Stimulated activated effector memory CD8-positive, alpha-beta T cell treated with anti-CD3 and anti-CD28 coated beads, Interleukin-12 subunit alpha, Interleukin-12 subunit beta, amount 100 ng/mL, for 72 hours (primary cell): ENCODE measurements around the gene PLCB1.
"Not testable (repeated sequence)": the region's sequence is repeated elsewhere in the genome, so short reads cannot be mapped to it uniquely, and the experiment has no call there.

Source experiments
- ATAC-seq: fragments of 150-1000 bp; cut with Tn5 transposase; 2 replicates; pipeline ENCODE4 v1.10.0; 2021
- DNase-seq, 2 donors: peaks; one replicate each; pipeline ENCODE4 v3.0.0; 2021 to 2022; ENCODE audit warnings: low spot score in 2 of 2
- H3K27ac Mint-ChIP-seq: one replicate; pipeline ENCODE4 v1.8.0; 2022; ENCODE audit warnings: mild to moderate bottlenecking, mixed read lengths
- H3K36me3 Mint-ChIP-seq: one replicate; pipeline ENCODE4 v1.8.0; 2022; ENCODE audit warnings: mild to moderate bottlenecking, mixed read lengths
- H3K4me1 Mint-ChIP-seq: one replicate; pipeline ENCODE4 v1.8.0; 2022; ENCODE audit warnings: mixed read lengths
- H3K4me3 Mint-ChIP-seq: one replicate; pipeline ENCODE4 v1.8.0; 2022; ENCODE audit warnings: mild to moderate bottlenecking, mixed read lengths
- H3K9me3 Mint-ChIP-seq: one replicate; pipeline ENCODE4 v1.8.0; 2022; ENCODE audit warnings: mixed read lengths

The PLCB1 gene

DNA sequence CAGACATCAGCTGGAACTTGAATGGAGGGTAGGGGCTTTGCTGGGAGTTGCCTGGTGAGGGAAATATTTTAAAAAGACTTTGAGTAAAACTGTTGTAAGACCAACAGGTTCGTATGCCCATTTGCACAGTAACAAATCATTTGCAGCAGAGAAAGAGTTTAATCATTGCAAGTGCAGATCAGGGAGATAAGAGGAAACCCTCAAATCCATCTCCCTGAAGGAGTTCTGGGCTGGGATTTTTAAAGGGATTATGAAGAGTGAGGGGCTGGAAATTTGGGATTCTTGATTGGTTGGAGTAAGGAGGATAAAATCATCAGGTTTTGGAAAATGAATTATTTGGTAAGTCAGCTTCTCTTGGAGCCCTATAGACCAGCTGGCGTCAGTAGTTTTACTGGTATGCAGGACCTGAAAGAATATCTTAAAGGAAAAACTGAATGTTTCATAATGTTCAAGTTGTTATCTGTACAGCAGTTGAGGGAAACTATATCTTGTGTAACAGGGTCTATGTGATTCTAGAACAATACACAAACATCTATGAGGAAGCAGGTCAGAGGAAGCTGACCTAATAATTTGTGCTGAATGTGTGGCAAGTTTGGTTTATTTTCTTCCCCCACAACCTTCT, 295.5 kb downstream of the PLCB1 start:
- Mint-ChIP-seq H3K4me3 (no peak overlapping the region), H3K36me3 (no peaks in the 10 kb centered on the region), H3K4me1 (peaks cover 36% of the 10 kb centered on the region), H3K9me3 (no peaks in the 10 kb centered on the region), H3K27ac (no peak overlapping the region)
- DNase-seq (no peak), ATAC-seq (no peak)

DNA sequence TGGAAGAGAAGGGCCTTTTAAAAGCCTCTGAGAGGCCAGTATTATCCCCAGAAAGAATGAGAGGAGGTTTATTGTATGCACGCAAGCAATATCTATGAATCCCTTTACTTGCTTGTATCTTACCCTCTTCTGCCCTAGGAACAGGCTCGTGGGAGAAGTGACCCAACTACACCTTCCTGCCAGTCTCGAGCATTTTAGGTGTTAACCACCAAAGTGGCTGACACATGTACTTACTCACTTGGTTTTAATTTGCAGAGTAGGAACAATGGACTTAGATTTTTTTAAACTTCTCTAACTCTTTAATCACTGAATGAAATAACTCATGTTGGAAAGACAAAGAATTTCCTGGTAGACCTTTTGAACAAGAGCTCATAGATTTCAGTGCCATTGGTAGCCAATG, 296.9 kb downstream of the PLCB1 start:
- Mint-ChIP-seq H3K9me3 (no peaks in the 10 kb centered on the region), H3K36me3 (no peaks in the 10 kb centered on the region), H3K4me3 (no peak overlapping the region), H3K4me1 (peaks cover 32% of the 10 kb centered on the region), H3K27ac (peak overlapping the region; percentile 29)
- DNase-seq: peak in 1 of 2 donors; percentile 5
- ATAC-seq: peak; percentile 100

DNA sequence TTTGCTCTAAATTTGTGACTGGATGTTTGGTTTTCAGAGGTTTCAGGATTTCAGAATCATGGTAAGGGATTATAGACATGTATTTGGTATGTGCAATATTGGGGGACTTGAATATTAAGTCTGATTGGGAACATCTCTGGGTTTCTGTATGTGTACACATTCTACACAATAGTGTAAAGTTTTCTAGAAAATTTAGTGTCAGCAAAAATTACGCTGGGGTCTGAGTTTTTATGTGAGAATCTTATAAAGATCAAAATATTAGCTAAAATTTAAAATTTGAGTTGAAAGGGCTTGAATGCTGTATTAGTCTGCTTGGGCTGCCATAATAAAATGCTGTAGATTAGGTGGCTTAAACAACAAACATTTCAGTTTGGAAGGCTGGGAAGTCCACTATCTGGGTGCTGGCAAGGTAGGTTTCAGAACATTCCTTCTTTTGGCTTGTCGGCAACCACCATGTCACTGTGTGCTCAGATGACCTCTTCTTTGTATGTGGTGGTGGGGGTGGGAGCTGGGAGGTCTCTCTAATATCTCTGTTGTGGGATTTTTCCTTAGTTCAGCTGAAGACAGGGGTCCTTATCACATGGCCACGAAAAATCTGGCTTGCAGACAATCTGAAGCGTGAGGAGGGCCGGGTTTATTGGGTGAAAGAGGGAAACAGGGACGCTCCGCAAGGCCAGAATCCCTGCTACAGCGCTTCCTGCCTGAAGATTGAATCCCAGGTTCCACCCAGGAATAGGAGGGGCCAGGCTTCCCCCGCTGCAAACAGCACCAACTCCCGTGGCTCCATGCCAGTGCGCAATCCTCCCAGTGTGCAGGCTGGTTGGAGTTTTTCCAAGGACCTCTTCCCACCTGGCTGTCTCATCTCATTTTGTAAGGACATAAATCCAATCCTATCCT, 299.7 kb downstream of the PLCB1 start:
- no peaks in the 10 kb centered on the region for H3K36me3 Mint-ChIP-seq
- no peaks in the 10 kb centered on the region for H3K9me3 Mint-ChIP-seq
- H3K4me1 Mint-ChIP-seq: peaks cover 30% of the 10 kb centered on the region
- DNase-seq (no peak), ATAC-seq (no peak)
- H3K27ac Mint-ChIP-seq: no peak overlapping the region
- H3K4me3 Mint-ChIP-seq: no peak overlapping the region

DNA sequence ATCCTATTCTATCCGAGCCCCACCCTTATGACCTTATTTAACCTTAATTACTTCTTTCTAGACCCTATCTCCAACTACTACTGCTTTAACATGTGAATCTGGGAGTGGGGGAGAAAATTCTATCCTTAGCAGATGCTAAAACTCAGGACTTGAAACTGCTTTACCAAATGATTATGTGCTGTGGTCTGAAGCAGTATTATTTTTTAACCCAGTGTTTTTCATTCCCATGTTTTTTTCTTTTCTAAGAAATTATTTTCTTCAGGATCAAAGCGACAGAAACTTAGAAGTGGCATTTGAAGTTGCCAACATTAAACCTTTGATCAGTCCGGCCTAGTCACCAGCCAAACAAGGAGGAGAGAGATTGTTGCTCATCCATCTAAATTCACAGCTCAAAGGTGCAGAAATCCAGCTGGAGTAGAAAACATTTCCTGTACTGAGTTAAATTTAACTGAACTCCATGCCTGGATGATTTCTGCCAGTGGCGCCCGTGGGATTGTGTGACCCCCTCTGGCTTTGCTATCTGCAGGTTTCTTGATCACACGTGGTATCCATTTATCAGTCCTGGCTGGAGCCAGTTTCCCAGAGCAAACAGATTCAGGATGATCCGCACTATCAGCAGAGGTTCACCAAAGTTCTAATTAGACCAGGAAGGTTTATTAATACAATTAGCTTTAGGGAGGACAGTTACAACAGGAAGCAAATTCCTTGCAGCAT, 300.5 kb downstream of the PLCB1 start:
- no peak for ATAC-seq

DNA sequence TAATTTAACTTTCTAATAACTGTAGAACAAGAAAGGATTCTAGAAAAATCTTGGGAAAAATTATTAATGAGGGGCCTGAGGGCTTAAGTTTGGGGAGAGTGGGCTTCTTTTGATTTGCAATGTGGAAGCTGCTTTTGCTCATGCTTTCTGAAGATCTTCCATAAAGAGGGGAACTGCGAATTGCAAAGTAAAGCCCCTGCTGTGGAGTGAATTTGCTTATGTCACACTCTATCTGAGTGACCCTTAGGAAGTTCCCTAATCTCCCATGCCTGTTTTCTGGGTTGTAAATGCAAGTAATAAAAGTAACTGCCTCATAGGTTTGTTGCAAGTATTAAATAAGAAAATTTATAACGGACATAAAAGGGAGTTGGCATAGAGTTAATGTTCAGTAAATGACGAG, 301.2 kb downstream of the PLCB1 start:
- no peak for DNase-seq
- no peak for ATAC-seq
- Mint-ChIP-seq H3K27ac (no peak overlapping the region), H3K4me3 (no peak overlapping the region), H3K4me1 (peaks cover 20% of the 10 kb centered on the region), H3K36me3 (no peaks in the 10 kb centered on the region), H3K9me3 (no peaks in the 10 kb centered on the region)

More for the DNA sequence above, 300.5 kb downstream of the PLCB1 start:
- no peaks in the 10 kb centered on the region for H3K9me3 Mint-ChIP-seq
- peaks cover 25% of the 10 kb centered on the region for H3K4me1 Mint-ChIP-seq
- no peak for DNase-seq
- H3K36me3 Mint-ChIP-seq: no peaks in the 10 kb centered on the region
- no peak overlapping the region for H3K27ac Mint-ChIP-seq
- no peak overlapping the region for H3K4me3 Mint-ChIP-seq

DNA sequence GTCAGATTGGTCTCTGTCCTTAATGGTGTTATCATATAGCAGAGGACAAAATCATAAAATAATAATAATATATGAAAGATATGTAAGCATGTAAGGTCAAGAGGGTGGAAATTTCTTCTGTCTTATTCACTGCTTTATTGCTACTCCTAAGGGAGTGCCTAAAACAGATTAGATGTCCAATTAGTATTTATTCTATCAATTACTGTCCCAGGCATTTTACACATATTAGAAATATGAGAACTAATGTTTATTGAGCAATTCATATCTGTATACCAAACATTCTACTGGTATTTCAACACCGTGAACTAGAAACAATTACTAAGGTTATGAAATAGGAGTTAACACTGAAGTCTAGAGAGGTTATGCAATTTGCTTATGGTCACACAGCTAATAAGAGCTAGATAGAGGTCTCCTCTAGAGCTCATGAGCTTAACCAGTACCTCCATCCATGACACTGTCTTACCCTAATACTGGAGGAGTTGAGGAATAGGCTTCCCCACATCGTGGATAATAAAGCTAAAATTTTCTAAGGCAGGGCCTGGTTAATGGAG, 302.3 kb downstream of the PLCB1 start:
- ATAC-seq: no peak
- H3K9me3 Mint-ChIP-seq: no peaks in the 10 kb centered on the region
- no peak overlapping the region for H3K4me3 Mint-ChIP-seq
- no peak for DNase-seq
- no peak overlapping the region for H3K27ac Mint-ChIP-seq
- H3K4me1 Mint-ChIP-seq: peaks cover 9% of the 10 kb centered on the region
- H3K36me3 Mint-ChIP-seq: no peaks in the 10 kb centered on the region

DNA sequence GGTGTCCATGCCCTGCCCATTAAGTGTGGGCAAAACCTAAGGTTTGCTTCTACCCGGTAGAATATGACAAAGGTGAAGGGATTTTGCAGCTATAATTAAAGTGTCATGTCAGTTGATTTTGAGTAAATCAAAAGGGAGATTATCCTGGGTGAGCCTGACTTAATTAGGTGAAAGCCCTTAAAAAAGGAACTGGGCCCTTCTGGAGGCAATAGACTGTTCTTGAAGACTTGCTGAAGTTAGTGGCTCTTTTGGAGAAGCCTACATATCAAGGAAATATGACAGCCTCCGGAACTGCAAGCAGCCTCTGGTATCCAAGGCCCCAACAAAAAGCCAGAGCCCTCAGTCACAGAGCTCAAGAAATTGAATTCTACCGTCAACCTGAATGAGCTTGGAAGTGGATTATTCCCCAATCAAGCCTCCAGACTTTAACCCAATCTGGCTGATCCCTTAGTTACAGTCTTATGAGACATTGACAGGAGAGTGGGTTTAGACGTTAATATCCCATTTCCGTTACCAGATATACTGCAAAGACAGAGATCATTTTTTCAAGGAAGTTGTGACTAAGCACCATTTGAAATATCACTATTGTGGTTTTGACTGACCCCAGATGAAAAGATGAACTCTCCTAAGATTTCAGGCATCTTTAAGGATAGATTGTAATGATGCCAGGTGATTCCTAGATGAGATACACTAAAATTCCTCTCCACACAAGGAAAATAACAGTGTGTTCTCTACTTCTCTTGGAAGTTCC, 303.4 kb downstream of the PLCB1 start:
- Mint-ChIP-seq H3K36me3 (no peaks in the 10 kb centered on the region), H3K9me3 (no peaks in the 10 kb centered on the region), H3K4me1 (no peaks in the 10 kb centered on the region), H3K4me3 (no peak overlapping the region), H3K27ac (no peak overlapping the region)
- no peak for DNase-seq
- no peak for ATAC-seq

DNA sequence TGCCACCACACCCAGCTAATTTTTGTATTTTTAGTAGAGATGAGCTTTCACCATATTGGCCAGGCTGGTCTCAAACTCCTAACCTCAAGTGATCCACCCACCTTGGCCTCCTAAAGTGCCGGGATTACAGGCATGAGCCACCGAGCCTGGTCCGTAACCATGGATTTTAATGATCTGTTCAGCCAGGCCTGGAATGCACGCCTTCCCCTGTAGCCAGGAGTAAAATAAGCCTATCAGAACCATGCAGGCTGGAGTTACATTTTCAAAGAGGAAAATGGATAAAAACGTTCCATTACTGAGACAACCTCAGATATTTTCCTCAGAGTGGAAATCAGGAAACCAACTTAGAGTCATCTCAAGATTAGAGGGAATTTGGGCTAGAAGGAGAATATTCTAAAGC, 304.9 kb downstream of the PLCB1 start:
- H3K4me3 Mint-ChIP-seq, ATAC-seq, H3K4me1 Mint-ChIP-seq, H3K36me3 Mint-ChIP-seq, H3K9me3 Mint-ChIP-seq, DNase-seq, H3K27ac Mint-ChIP-seq: not testable (repeated sequence)

DNA sequence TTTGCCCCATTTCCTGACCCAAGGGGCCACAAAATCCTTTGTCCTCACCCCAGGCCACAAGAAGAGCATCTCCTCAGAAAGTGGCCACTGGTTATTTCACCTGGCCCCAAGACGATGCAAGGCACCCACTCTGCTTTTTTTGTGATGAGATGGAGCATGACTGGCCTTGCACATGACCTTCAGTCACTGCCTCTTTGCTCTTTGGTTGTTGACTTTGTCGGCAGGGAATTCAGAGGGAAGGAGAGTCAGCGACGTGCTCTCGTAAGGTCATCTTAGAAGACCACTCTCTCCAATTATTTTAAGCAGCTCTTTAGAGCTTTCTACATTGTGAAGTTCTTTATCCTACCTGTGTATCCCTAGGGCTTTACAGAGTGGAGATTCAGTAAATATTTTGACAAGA, 306.7 kb downstream of the PLCB1 start:
- Mint-ChIP-seq H3K36me3 (no peaks in the 10 kb centered on the region), H3K4me1 (no peaks in the 10 kb centered on the region), H3K9me3 (peaks cover 2% of the 10 kb centered on the region), H3K4me3 (no peak overlapping the region), H3K27ac (no peak overlapping the region)
- DNase-seq (no peak), ATAC-seq (no peak)

DNA sequence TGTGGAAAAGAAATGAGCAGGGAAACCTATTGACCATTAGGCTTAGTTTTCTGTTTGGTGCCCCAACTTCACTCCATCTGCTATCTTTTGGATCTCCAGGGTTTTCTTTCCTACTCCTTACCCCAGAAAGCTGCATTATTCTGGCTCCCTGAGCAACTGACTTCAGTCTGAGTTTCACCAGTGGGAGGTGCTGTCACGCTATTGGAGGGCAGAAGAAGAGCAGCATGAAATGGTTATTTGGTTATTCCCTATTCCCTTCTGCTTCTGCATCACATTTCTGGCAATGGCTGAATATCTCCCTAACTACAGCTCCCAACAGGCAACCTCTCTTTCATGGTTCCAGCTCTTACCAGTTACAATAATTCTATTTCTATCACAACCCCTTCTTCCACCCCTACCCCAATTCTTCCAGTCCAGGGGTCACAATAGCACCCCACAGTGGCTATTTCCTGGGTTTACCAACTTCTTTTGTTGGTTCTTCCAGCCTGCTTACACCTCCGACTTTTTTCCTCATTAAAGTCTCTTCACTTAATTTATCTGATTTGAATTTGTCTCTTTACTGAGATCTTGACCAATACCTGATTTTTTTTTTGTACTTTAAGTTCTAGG, 311.5 kb downstream of the PLCB1 start:
- Mint-ChIP-seq H3K36me3 (no peaks in the 10 kb centered on the region), H3K9me3 (peaks cover 4% of the 10 kb centered on the region), H3K27ac (no peak overlapping the region), H3K4me1 (no peaks in the 10 kb centered on the region), H3K4me3 (no peak overlapping the region)
- ATAC-seq (no peak), DNase-seq (no peak)

DNA sequence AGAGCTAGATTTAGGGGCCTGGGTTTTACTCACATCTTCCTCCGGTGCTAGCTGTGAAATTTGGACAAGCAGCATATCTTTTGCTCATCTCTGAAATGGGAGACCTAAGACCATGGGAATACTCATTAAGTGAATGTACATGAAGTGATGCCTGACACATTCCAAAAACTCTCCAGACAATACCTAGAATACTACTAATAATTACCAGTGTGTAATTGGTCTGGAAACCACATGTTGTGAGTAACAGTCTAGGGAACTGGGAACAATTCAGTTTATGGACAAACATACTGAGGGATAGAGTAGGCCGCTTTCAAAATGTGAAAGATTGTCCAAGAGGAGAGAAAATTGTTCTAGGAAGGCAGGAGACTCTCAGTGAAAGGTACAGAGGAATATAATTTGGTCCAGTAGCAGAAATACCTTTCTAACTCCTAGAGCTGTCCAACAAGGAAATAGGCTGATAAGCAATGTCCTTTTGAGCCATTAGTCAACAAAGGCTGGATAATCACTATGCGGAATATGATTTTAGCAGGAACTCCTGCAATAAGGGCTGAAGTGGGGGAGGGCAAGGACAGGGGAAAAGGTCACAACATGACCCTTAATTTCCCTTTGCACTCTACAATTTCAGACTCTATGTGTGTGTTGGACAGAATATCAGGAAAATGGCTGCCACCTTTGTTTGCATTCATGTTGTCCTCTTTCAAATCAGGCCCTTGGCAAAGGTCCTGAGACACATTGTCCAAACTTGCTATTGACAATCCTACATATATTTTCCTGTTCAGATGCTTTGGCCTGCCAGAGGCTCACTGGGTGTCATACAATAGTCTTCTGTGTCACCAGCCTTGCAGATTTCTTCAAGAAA, 315.4 kb downstream of the PLCB1 start:
- Mint-ChIP-seq H3K36me3 (no peaks in the 10 kb centered on the region), H3K27ac (no peak overlapping the region), H3K4me3 (no peak overlapping the region), H3K9me3 (peaks cover 4% of the 10 kb centered on the region), H3K4me1 (peaks cover 9% of the 10 kb centered on the region)
- ATAC-seq (no peak), DNase-seq (no peak)

DNA sequence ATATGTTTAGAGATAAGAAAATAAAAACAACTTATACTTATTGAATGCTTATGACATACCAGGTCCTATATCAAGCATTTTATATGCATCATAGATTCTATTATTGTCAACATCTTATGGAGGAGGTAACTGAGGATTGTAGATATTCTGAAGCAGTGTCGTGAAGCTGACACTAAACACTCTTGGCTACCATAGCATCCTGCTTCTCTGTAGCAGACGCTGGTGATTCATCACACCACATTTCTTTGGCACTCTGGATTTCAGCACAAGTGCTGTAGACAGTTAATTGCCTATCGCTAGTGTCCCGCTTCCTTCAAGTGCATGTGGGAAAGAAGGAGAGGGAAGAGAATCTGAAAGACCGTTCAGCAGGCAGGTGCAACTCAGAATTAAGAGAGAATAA, 317.1 kb downstream of the PLCB1 start:
- Mint-ChIP-seq H3K4me1 (peaks cover 21% of the 10 kb centered on the region), H3K27ac (no peak overlapping the region), H3K36me3 (no peaks in the 10 kb centered on the region), H3K9me3 (no peaks in the 10 kb centered on the region), H3K4me3 (no peak overlapping the region)
- ATAC-seq (no peak), DNase-seq (no peak)

DNA sequence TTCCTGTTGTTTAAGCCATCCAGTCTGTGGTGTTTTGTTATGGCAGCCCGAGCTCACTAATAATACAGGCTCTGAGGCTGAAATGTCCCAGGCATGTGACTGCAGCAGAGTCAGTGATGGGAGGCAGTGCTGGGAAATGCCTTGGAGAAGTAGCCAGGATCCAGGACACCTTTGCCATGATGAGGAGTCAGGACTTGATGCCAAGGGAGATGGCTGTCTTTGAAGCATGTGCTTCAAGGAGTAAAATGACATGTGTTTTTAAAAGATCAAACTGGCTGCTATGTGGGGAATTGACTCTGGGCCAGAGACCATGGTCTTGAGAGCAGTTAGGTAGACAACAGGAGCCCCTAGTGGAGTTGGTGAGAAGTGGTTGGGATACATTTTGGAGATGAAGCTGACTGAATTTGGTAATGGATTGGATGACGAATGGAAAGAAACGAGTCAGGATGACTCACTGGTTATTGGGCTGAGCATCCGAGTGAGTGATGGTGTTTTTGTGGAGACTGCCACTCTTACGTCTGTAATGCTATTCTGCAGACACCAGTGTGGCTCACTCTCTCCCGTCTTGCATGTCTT, 322.2 kb downstream of the PLCB1 start:
- Mint-ChIP-seq H3K9me3 (no peaks in the 10 kb centered on the region), H3K4me1 (peaks cover 41% of the 10 kb centered on the region), H3K27ac (no peak overlapping the region), H3K36me3 (no peaks in the 10 kb centered on the region), H3K4me3 (no peak overlapping the region)
- ATAC-seq (peak; percentile 98), DNase-seq (no peak)

DNA sequence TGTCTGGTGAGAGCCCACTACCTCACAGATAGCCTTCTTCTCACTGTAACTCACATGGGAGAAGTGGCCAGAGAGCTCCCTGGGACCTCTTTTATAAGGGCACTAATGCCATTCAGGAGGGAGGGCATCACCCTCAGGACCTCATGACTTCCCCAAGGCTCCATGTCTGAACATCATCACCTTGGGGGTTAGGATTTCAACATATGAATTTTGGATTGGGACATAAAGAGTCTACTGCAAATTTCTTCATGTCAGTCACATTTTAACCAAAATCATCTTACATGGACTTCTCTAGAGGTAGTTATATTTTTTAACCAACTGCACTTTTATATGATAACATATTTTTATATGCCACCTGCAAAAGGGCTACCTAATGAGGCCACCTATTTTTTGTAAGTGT, 324.7 kb downstream of the PLCB1 start:
- H3K36me3 Mint-ChIP-seq: no peaks in the 10 kb centered on the region
- H3K27ac Mint-ChIP-seq: peak overlapping the region; percentile 3
- H3K9me3 Mint-ChIP-seq: no peaks in the 10 kb centered on the region
- DNase-seq (no peak), ATAC-seq (no peak)
- peaks cover 36% of the 10 kb centered on the region for H3K4me1 Mint-ChIP-seq
- no peak overlapping the region for H3K4me3 Mint-ChIP-seq
